HG03575 (cell line): ENCODE results near the gene SPECC1L.

Experiments
- ATAC-seq: cut with Tn5 transposase; IDR thresholded peaks from one replicate; pipeline ENCODE4 v1.9.1; 2021; ENCODE audit not compliant: unreplicated experiment, insufficient number of reproducible peaks, low FRiP score; ENCODE audit errors: extremely low read depth

SPECC1L gene

GRCh38 chr22:24419475-24419850 is 148.8 kb downstream of the SPECC1L start:
- no peak for ATAC-seq

- ATAC-seq: no peak
These were observed 149.7 kb downstream of the SPECC1L start for GRCh38 chr22:24420072-24420976.

GRCh38 chr22:24420977-24421343 is 150.3 kb downstream of the SPECC1L start:
- ATAC-seq: no peak

- no peak for ATAC-seq
These were observed 150.8 kb downstream of the SPECC1L start for GRCh38 chr22:24421428-24421931.

GRCh38 chr22:24422102-24422665 is 151.6 kb downstream of the SPECC1L start:
- ATAC-seq: no peak

DNA sequence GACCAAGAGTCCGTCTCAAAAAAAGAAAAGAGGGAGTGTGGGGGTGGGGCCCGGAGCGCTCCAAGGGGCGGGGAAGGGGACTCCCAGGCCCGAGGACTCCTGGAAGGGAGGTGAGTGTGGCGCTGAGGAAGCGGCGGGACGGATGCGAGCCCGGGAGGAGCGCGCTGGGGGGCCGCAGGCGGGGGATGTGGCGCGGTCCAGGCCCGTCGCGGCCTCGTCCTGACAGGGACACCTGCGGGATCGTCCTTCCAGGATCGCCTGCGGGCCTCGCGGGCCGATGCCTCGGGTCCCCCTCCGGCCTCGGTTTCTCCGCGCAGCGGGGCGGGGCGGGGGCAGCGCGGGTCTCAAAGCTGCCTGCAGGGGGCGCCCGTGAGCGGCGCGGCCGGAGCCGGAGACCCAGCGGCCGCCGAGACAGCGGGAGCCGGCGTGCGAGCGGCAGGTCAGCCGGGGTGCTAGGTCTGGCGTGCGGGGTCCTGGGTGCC is 152.9 kb downstream of the SPECC1L start:
- ATAC-seq: no peak

DNA sequence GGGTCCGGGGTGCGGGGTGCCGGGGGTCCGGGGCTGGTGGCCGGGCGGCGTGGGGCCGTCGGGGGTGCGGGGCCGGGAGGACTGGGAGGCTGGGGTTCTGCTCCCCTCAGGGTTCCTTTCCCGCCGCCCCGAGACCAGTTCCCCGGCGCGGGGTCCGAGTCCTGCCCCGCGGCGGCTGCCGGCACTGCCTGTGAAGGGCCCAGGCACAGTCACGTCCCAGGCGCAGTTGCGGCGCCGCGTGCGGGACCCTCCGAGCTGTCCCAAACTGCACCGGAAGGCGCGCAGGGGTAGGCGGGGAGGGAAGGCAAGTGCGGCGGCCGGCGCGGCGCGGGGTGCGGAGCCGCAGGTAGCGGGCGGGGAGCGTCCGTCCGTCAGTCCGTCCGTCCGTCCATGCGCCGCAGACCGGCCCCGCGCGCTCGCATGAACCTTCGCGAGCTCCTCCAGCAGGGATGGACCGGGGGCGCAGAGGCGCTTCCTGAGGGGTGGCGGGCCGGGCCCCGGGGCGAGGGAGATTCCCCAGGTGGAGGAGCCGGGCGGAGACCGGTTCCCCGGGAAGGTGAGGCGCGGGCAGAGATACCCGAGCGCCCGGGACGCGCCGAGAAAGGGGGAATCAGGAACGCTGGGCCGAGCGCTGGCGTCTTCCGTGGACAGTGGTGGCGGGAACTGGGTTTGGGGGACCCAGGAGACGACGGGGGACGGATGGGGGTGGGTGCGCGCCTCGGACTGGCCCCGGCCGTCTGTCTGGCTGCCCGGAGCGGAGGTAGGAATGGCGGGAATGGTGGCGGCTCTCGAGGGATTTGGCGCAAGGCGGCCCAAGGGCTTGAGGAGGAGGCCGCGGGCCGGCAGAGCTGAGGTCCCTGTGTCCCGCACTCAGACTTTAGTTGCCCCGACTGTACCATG is 153.6 kb downstream of the SPECC1L start:
- no peak for ATAC-seq

- ATAC-seq: no peak
These were observed 154.5 kb downstream of the SPECC1L start for GRCh38 chr22:24424901-24425775.

DNA sequence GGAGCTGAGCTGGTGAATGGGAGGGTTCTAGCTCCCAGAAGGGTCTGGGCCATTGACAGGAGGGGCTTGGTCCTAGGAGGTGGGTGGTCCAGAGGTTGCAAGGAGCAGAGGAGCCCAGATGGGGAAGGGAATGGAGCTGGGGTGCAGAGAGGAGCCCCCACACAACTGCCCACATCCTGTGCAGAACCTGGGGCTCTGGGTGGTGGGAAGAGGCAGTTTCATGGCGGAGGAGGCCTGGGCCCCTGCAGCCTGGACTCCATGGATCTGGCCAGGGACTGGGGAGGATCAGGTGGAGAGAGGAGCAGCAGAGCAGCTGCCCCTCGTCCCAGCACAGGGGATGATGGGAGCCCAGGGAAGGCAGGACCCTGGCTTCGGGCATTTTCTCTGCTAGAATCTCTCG is 155.8 kb downstream of the SPECC1L start:
- no peak for ATAC-seq

GRCh38 chr22:24426851-24427499 is 156.3 kb downstream of the SPECC1L start:
- no peak for ATAC-seq

DNA sequence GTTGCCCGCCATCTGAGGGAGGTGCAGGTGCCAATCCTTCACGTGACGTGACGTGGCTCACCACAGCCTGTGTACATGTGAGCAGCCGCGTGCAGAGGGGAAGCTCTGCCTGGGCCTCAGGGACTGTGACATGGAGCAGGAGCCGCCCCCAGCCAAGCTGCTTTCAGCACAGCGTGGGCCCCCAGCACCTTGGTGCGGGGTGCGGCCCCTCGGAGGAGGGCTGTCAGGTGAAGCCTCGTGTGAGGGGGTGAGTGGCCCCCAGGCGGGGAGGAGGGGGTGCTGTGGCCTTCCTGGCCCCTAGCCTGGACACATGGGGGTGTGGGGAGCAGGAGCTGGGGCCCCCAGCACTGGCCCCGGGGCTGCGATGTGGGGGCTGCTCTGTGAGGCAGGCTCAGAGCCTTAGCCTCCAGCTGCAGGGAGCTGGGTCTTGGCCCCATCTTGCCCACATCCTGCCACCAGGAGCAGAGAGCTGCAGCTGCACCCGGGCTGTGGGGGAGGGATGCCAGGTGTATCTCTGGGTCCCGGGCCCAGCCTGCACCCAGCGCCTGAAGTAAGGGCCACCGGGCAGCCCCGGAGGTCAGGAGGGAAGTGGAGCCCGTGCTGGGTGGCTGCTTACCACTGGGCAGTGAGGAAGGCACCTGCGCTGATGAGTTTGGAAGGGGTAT is 157.0 kb downstream of the SPECC1L start, which contains the start of gene ADORA2A:
Gene ADORA2A, plus strand, starts transcription at position 100 of the 665 bp plus-strand sequence. CDS start 5,806 bp downstream, outside the sequence.
- no peak for ATAC-seq

- no peak for ATAC-seq
These were observed 158.2 kb downstream of the SPECC1L start for GRCh38 chr22:24428751-24429410.

- ATAC-seq: no peak
These were observed 159.1 kb downstream of the SPECC1L start for GRCh38 chr22:24429411-24430365.

GRCh38 chr22:24430431-24431308 is 160.0 kb downstream of the SPECC1L start:
- no peak for ATAC-seq
